GM23248 (cell line): ENCODE measurements around the gene DCDC2.

Source experiments
- EZH2 ChIP-seq: fragments of 200-600 bp; sonication (generic); IDR thresholded peaks from 2 replicates; pipeline ENCODE4 v1.6.1; 2018; ENCODE audit warnings: antibody characterized with exemption, mild to moderate bottlenecking; ENCODE audit not compliant: insufficient read depth, poor library complexity, severe bottlenecking
- EZH2phosphoT487 ChIP-seq: fragments of 200-600 bp; sonication (generic); IDR thresholded peaks from 2 replicates; pipeline ENCODE4 v1.6.1; 2018; ENCODE audit warnings: antibody characterized with exemption, moderate library complexity, mild to moderate bottlenecking, low read depth; ENCODE audit not compliant: insufficient read depth

DNA sequence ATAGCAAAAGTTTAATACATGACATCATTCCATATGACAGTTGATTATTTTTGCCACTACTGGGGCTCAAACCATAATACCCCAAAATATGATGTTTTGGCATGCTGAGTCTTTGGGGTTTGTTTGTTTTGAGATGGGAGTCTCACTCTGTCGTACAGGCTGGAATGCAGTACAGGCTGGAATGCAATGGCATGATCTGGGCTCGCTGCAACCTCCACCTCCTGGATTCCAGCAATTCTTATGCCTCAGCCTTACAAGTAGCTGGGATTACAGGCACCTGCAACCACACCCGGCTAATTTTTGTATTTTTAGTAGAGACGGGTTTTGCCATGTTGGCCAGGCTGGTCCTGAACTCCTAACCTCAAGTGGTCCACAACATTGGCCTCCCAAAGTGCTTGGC lies 43.6 kb upstream of the DCDC2 start:
- no peak for TF ChIP-seq EZH2
- no peak for TF ChIP-seq EZH2phosphoT487
